Sigmoid colon (tissue), 4 donors: Measurements from ENCODE around the gene UMPS.

ENCODE experiments used
- EP300 ChIP-seq, 4 donors: sonication (generic); formaldehyde crosslinking; IDR thresholded peaks; one replicate each; pipeline ENCODE4 v1.6.1; 2017; ENCODE audit warnings: antibody characterized with exemption in 4 of 4
- POLR2A ChIP-seq, 2 donors: fragments of 450-650 bp; IDR thresholded peaks; one replicate each; pipeline ENCODE4 v1.6.1; 2016; ENCODE audit warnings: antibody characterized with exemption in 2 of 2, mild to moderate bottlenecking in 2 of 2, moderate library complexity in 2 of 2
- POLR2AphosphoS5 ChIP-seq, 4 donors: sonication (generic); formaldehyde crosslinking; IDR thresholded peaks; one replicate each; pipeline ENCODE4 v1.6.1; 2017; ENCODE audit warnings: antibody characterized with exemption in 4 of 4
- TF ChIP-seq, protein P1 (sequence below), 4 experiments: fragments of 450-650 bp in 3 of 4; fragments of 200-600 bp in 1 of 4; IDR thresholded peaks; one replicate each; pipeline ENCODE4 v1.5.1; 2016 to 2019; ENCODE audit warnings: antibody characterized with exemption in 4 of 4, mild to moderate bottlenecking in 3 of 4, moderate library complexity in 2 of 4

DNA sequence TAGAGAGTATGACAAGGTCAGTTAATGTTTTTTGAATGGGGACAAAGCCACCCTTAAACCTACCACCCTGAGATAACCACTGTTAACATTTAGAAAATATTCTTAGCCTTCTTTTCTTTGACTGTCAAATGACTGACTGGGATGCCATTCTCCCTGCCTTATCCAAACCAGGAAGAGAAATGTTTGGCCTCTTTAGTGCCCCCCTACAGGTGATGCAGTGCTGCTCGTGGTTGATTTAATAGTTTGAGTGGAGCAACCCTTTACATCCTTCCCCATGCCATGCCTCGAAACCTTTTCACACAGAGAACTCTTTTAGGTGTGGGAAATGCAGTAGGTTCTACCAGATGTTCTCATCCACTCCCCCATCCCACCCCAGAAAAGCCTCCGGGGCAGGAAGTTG lies 38.7 kb upstream of the UMPS start:
- no peak for TF ChIP-seq POLR2AphosphoS5 (IDR thresholded peaks at IDR 0.05)
- TF ChIP-seq, protein P1, sequence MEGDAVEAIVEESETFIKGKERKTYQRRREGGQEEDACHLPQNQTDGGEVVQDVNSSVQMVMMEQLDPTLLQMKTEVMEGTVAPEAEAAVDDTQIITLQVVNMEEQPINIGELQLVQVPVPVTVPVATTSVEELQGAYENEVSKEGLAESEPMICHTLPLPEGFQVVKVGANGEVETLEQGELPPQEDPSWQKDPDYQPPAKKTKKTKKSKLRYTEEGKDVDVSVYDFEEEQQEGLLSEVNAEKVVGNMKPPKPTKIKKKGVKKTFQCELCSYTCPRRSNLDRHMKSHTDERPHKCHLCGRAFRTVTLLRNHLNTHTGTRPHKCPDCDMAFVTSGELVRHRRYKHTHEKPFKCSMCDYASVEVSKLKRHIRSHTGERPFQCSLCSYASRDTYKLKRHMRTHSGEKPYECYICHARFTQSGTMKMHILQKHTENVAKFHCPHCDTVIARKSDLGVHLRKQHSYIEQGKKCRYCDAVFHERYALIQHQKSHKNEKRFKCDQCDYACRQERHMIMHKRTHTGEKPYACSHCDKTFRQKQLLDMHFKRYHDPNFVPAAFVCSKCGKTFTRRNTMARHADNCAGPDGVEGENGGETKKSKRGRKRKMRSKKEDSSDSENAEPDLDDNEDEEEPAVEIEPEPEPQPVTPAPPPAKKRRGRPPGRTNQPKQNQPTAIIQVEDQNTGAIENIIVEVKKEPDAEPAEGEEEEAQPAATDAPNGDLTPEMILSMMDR (IDR thresholded peaks at IDR 0.05), result no peak
- TF ChIP-seq POLR2A (IDR thresholded peaks at IDR 0.05), result no peak
- no peak for TF ChIP-seq EP300 (IDR thresholded peaks at IDR 0.05)
